Activated CD4-positive, alpha-beta T cell treated with anti-CD3 and anti-CD28 coated beads, Interleukin-2, amount 50 U/mL, for 1 hour (primary cell): ENCODE measurements around the gene ADGRB2.

Experiments used
- DNase-seq: peaks from one replicate; pipeline ENCODE4 v3.0.0-alpha.2; 2020

ADGRB2 gene, protein sequence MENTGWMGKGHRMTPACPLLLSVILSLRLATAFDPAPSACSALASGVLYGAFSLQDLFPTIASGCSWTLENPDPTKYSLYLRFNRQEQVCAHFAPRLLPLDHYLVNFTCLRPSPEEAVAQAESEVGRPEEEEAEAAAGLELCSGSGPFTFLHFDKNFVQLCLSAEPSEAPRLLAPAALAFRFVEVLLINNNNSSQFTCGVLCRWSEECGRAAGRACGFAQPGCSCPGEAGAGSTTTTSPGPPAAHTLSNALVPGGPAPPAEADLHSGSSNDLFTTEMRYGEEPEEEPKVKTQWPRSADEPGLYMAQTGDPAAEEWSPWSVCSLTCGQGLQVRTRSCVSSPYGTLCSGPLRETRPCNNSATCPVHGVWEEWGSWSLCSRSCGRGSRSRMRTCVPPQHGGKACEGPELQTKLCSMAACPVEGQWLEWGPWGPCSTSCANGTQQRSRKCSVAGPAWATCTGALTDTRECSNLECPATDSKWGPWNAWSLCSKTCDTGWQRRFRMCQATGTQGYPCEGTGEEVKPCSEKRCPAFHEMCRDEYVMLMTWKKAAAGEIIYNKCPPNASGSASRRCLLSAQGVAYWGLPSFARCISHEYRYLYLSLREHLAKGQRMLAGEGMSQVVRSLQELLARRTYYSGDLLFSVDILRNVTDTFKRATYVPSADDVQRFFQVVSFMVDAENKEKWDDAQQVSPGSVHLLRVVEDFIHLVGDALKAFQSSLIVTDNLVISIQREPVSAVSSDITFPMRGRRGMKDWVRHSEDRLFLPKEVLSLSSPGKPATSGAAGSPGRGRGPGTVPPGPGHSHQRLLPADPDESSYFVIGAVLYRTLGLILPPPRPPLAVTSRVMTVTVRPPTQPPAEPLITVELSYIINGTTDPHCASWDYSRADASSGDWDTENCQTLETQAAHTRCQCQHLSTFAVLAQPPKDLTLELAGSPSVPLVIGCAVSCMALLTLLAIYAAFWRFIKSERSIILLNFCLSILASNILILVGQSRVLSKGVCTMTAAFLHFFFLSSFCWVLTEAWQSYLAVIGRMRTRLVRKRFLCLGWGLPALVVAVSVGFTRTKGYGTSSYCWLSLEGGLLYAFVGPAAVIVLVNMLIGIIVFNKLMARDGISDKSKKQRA (N-terminal part only)

DNA sequence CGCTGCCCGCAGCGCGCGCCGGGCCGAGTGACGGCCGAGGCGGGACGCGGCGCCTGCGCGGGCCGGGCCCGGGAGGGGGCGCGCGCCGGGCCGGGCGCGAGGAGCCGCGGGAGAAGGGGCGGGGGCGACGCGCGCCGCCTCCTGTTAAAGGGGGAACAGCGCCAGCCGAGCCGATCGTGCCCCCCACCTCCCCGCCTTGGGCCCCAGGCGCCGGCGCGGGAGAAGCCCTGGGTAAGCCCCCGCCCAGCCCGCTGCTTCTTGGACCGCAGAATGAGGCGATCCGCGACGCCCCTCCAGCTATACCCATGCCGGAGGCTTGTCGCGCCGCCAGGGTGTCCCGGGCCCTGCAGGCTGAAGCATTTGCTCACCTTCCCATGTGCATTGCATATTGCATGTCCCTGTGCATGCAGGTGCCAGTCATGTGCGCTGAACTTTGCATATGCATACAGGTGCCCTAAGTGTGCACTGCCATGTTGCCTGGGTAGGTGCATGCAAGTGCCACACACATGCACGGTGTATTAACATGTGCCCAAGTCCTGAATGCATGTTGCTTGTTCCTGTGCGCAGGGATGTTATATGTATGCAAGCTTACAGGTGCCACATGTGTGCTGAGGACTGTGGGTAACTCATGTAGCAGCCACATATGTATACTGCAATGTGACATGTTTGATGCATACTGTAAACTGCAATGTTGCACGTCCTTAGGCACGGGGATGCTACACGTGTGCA, at the start of gene ADGRB2:
ADGRB2 (minus strand) TSS at position 29 of the 729 bp plus-strand sequence. CDS start 7,119 bp downstream, outside the sequence.
- DNase-seq = no peak

DNA sequence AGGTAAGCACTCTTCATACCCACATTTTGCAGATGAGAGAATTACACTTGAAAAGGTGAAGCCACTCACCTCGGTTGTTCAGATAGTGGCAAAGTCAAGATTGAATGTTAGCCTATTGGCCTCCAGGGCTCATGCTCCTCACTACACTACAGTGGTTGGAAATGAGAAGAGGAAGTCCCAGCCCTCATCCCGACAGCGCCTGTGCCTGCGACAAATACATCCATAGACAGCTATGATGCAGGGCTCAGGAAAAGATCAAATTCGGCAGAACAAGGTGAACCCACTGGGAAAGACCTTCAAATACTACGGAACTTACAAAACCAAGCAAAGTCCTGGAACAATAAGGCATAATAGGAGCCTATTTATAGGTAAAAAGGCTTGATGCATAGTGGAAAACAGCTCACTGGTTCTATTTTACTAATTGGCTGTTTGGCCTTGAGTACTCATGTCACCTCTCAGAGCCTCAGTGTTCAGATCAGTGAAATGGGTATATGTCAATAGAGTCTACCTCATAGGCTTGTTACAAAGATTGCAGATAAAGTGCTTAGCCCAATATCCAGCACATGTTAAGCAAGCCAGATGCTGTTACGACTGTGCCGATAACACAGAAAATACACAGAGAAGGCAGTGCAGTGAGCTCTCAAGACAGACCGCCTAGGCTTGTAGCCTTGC, 48.2 kb upstream of the ADGRB2 start:
- DNase-seq = no peak

DNA sequence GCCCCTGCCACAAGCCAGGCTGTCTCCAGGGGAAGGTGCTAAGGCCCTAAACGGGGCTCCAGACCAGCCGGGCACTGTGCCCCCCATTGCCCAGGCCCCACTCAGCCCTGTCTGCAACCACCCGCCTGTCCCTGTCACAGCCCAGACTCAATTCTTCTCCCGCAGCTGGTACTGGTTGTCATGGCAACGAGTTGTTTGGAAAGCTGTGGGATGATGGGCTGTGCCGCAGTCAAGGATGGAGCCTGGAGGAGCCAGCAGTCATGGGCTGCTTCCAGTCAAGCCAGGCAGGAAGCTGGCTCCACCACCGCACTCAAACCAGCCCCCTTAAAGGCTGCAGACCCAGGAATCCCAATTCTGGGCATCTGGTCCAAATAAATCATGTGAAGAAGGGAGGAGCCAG, 47.5 kb upstream of the ADGRB2 start:
- no peak for DNase-seq

DNA sequence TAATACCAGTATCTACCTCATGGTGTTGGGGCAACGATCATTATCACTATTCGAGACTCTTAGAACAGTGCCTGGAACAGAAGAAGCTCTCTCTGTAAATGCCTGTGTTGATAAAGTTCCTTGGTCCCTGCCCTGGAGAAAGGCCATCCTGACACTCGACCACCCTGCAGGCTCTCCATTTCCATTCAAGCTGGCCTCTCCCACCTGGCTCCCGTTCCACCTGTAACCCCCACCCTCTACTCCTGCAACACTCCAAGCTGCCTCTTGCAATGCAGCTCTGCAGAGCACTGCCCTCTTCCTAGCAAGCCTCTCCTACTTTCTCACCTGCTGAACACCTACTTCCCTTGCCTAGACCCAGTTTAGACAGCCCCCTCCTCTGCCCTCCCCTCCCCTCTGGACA, 45.6 kb upstream of the ADGRB2 start:
- DNase-seq = no peak

DNA sequence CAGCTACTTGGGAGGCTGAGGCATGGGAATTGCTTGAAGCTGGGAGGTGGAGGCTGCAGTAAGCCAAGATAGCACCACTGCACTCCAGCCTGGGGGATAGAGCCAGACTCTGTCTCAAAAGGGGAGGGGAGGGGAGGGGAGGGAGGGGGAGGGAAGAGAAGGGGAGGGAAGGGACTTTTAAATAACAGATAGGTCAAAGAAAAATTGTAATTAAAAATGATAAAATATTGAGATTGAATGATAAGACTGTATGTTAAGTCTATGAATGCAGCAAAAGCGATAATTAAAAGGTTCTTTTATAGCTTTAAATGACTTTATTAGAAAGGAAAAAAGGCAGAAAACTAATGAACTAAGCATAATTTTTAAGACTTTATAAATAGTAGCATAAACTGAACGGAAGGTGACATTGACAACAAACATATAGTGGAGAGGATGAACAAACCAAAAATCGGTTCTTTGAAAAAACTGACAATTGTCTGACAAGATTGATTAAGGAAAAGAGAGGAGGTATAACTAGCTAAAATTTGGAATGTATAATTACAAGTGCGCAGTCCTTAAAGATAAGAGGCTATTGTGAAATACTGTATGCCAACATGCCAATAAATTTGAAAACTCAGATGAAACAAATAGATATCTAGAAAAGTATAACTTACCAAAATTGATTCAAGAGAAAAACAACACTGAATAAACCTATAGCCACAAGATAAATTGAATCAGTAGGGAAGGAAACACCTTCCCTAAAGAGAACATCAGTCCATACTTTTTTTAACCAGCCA, 43.3 kb upstream of the ADGRB2 start:
- DNase-seq = no peak

DNA sequence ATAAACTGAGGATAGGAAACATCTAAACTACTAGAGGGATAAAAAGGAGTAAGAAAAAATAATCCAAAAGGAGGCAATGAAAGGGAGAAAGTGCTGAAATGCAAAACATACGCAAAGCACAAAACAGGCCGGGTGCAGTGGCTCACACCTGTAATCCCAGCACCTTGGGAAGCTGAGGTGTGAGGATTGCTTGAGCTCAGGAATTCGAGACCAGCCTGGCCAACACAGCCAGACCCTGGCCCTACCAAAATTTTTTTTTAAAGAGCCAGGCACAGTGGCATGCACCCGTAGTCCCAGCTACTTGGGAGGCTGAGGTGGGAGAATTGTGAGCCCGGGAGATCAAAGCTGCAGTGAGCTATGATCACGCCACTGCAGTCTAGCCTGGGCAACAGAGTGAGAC, 41.2 kb upstream of the ADGRB2 start:
- DNase-seq = no peak

DNA sequence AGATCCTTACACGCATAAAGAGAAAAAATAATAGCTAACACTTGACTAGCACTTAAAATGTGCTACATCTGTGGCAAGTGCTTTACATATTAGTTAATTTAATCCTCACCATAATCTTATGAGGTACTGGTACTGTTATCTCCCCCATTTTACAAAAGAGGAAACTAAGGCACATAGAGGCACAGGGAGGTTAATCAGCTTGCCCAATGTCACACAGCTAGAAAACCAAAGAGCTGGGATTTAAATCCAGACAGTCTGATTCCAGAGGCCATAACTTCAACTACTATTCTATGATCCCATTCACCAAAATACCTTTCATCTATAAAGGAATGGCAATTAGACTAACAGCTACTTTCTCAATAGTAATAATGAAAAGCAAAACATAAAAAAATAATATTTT, 40.0 kb upstream of the ADGRB2 start:
- DNase-seq = no peak

DNA sequence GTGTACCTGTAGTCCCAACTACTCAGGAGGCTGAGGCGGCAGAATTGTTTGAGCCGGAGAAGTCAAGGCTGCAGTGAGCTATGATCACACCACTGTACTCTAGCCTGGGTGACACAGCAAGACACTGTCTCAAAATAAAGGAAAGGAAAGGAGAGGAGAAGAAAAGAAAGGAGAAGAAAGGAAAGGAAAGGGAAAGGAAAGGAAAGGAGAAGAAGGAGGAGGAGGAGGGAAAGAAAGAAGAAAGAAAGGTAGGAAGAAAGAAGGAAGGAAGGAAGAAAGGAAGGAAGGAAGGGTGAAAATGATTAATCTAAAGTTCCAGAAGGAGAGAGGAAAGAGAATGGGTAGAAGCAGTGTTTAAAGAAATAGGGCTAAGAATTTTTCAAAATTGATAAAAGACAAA, 39.5 kb upstream of the ADGRB2 start:
- DNase-seq = no peak

DNA sequence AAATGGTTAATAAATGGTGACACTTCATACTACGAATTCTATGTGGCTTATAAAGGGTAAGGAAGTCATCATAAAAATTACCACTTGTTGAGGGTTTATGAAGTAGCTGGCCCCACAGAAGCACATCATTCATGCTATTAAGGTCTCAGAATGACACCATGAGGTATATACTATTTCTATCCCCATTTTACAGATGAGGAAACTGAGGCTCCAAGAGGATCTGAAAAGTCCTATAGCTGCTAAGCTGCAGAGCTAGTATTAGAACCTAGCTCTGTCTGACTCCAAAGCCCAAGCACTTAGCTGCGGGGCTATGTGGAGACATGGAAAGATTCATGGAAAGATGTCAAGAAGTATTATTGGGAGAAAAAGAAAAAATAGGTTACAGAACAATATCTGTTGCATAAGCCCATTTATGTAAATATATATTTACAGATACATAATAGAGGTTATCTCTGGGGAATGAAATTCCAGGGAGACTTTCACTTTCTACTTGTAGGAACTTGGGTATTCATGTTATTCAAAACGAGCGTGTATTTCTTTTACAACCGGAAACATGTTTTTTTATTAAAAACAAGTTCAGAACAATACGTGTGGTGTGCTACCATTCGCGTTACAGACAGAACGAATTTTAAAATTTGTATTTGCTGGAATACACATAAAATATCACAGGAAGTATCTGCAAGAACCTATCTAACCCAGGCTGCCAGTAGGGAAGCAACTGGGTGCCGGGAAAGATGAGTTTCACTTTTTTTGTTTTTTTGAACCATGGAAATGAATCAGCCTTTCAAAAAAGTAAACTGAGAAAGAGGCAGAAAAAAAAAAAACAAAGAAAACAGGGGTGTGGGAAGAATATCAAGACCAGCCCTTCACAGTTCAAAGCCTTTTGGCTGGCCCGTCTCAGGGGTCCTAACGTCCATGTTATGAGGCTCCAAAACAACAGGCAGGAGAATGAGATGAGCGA, 38.3 kb upstream of the ADGRB2 start:
- no peak for DNase-seq

DNA sequence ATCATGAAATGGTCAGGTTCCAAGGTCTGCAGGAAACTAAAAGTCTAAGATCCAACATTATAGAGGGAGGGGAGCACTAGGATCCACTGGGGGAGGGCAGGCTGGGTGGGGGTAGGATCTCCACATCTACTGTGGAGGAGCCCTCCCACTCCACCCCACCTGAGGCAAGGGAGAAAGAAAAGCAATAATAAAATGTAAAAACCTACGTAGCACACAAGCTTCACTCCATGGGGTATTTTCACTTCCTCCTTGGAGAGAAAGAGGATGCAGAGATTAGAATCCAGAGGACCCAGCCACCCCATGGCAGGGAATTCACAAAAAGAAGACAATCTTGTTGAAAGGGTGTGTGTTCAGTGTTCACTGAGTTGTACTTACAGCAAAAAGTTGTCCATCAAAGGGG, 37.3 kb upstream of the ADGRB2 start:
- no peak for DNase-seq

DNA sequence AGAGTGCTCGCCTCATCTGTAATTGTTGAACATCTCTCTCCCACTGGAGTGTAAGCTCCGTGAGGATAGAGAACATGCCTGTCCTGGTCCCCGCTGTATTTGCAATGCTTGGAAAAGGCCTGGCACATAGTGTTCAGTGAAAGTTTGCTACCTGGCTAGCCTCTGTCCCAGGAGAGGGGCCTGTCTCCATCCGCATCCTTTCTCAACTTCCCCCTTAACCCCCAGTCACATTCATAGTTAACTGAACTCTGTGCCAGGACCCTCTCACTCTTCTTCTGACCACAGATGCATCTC, 36.5 kb upstream of the ADGRB2 start:
- DNase-seq = no peak

DNA sequence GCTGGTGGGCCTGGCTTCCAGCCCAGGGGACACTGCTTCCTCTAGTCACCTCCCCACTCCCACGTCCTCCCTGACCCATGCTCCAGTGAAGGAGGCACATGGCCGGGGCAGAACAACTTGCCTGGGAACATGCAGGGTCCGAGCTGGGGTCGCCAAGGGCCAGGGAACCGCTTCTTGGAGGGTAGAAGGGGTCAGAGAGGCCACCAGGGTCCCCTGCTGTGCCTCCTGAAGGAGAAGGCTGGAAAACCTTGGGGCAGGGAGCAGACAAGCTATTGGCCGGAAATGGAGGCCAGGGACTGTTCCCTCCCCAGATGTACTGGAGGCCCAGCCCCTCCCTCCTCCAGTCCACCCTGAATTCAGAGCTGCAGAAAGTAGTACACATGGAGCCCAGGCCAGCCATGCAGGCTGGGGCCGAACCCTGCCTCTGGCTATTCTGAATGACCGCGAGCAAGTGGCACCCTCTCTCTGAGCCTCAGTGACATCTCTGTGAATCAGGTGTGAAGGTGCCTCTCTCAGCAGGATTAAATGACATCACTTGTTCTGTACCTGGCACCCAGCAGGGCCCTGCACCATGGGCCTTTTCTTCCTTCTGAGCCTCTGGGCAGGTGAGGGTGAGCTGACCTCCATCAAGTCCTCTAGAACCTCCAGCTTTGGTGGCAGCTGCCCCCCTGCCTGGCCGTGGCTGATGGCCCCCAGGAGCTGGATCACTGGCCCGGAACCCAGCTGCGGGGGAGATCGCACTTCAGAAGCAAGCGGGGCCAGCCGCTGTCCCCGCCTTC, 35.9 kb upstream of the ADGRB2 start:
- no peak for DNase-seq

DNA sequence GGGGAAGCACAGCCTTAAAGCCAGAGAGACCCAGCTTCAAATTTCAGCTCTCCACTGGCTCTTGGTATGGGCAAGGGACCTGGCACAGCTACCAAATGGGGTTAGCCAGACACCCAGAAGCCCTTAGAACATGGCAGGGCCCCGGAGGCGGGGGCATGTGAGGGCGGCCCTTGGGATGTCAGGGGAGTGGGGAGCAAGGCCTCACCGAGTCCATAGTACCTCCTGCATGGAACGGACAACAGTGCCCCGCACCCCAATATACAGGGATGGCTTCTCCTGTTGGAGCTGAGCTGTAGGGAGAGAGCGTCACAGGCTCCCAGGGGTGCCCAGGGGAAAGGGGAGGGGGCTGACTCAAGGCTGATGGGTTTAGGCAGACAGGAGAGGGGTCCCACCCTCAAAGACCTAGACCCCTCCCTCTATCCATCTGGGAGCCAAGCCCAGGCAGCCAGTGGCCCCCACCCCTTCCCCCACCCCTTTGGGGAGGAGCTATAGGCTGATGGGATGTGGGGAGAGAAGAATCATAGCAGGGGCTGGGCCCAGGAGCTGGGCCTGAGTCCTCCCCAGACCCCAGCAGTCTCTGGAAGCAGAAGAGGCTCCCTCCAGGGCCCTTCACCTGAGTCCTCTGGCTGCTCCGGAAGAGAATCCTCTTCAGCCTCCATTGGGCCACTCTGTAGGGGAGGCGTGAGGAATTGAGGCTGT, 35.2 kb upstream of the ADGRB2 start:
- no peak for DNase-seq

DNA sequence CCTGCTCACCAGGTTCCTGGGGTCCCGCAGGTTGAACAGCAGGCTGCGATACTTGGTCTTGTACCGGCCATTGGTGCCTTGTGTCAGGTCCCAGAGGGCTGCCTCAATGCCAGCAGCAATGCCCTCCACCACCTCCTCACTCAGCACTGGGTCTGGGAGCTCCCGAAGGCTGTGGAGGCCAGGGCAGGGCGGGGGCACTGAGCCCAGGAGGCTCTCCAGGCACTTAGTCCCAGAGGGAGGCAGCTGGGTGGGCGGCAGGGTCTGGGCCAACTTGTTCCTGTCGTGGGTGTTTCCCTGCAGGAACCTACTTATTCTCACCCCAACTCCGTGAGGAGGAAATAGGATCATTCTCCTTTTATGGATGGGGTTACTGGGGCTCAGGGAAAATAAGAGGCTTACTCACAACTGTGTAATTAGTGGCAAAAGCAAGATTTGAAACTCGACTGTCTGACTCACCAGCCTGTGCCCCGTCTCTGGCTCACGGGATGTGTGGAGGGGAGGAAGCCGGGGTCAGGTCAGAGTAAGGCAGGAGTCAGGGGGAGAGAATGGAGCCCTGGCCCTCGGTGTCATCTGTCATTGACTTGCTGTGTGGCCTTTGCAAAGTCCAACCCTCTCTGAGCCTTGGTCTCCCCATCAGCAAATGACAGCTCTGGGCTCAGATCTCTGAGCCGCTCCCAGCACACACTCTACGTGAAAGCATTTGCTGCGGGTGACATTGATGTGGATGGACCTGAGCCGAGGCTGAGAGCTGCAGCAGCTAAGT, 34.5 kb upstream of the ADGRB2 start:
- no peak for DNase-seq

DNA sequence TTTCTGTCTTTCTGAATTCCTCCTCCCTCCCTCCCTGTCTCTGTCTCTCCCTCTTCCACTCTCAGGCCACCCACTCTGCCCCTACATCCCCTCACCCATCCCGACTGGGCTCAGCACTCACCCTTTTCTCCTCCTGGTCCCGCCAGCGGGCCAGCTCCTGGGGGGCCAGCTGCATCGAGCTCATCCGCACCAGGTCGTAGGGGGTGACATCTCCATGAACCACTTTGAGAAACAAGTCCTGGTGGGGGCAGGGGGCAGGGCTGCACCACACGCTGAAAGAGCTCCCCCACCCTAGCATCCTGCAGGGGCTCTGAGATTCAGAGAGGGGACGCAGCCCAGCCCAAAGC, 33.9 kb upstream of the ADGRB2 start:
- DNase-seq = no peak

DNA sequence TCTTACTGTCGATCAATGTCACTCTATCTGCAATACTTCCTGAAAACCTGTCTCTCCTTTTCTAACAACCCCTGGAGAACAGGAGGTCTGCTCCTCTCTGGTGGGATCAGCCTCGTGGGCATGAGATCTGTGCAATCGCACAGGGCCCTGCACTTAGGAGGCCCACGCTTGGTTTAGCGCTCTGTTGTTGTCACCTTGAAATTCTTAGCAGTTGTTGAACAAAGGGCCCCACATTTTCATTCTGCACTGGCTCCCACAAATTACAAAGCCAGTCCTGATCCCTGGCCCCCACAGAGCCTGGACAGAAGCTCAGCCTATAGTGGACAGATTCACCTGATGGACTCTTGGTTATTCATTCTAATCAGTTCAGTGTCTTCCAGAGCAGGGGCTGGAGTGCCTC, 33.1 kb upstream of the ADGRB2 start:
- DNase-seq = no peak

DNA sequence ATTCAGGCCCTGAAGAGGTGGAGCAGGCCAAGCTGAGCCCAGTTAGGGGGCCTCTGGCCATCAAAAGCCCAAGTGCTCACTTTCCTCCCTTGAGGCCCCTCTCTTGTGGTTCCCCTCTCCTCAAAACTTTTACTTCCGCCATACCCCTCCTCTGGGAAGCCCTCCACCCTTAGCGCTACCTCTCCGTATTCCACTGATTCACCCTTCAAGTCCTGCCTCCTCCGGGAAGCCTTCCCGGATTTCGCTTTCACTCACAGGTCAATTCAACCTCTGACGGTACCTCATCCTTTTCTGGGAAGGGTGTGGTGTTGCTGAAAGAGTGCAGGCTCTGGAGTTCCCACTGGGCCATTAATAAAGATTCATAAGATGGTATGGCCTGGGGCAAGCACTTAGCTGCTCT, 32.6 kb upstream of the ADGRB2 start:
- no peak for DNase-seq
